ENCODE measurements around the gene DEDD.

DEDD gene

DNA sequence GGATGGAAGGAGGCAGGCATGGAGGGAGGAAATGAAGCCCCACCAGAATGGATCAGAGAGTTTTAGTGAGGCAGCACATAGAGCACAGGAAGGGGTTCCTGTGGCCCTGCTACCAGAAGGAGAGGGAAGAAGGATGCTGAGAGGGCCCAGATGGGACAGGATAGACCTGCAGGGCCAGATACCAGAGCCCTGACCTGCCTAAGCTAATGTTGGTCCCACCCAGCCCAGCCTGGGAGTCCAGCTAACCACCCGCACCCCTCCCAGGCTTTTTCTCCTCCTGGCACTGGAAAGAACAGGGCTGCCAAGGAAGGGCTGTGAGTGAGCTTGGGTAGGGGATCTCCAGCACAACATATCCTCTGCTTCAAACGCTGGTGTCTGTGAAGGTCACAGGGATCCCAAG lies 50.0 kb downstream of the DEDD start:
- no peak overlapping the region for H3K27ac Mint-ChIP-seq
- peaks cover 3% of the 10 kb centered on the region for H3K4me1 Mint-ChIP-seq
- no peak overlapping the region for H3K4me3 Mint-ChIP-seq
- no peaks in the 10 kb centered on the region for H3K9me3 Mint-ChIP-seq
- ATAC-seq, result no peak
- no peak for DNase-seq
- no peaks in the 10 kb centered on the region for H3K27me3 Mint-ChIP-seq

GRCh38 chr1:161081519-161081918 lies 50.9 kb downstream of the DEDD start:
- no peaks in the 10 kb centered on the region for H3K9me3 Mint-ChIP-seq
- peak overlapping the region in 1 of 2 donors; percentile 13 for H3K27ac Mint-ChIP-seq
- no peaks in the 10 kb centered on the region for H3K4me1 Mint-ChIP-seq
- no peak for DNase-seq
- H3K27me3 Mint-ChIP-seq, result no peaks in the 10 kb centered on the region
- no peak overlapping the region for H3K4me3 Mint-ChIP-seq
- ATAC-seq, result no peak

DNA sequence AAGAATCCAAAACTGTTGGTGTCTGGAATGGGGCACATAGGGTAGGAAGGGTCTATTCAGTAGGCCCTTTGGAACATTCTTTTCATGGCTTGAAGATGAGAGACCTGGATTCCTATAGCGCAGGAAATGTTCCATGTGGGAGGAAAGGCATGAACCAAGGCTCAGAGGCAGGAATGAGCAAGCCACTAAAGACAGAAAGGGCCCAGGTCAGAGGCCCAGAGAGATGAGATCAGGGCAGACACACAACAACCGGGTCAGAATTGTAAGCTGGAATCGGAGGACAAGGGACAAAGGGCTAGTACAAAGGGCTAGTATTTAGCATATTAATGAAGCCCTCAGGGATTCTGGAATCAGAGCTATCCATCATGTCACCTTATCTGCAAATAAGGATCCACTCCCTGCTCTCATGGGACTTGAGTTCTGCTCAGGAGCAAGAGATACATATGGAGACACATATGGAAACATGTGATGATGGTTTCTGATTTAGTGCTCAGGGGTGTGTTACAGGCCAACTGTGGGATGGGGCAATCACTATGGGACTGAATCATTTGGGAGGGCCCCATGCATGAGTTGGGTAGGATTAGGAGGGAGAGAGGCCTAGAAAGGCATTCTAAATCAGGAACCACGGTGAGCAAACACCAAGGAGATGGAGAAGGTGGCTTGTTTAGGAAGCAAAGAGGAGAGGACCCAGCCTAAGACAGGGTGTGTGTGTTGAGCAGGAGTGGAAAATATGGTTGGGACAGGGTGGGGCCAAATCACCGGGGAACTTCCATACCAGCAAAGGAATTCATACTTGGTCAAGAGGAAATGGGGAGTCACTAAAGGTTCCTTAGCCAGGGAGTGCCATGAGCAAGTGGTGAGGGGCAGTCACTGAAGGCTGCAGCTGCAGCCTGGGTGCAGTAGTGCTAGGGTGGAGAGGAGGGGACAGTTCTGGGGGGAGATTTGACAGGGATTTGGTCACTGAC lies 51.7 kb downstream of the DEDD start:
- Mint-ChIP-seq H3K4me3 (no peak overlapping the region), H3K4me1 (no peaks in the 10 kb centered on the region), H3K9me3 (no peaks in the 10 kb centered on the region), H3K27ac (peak overlapping the region in 1 of 2 donors; percentile 13), H3K27me3 (no peaks in the 10 kb centered on the region)
- DNase-seq (no peak), ATAC-seq (no peak)

DNA sequence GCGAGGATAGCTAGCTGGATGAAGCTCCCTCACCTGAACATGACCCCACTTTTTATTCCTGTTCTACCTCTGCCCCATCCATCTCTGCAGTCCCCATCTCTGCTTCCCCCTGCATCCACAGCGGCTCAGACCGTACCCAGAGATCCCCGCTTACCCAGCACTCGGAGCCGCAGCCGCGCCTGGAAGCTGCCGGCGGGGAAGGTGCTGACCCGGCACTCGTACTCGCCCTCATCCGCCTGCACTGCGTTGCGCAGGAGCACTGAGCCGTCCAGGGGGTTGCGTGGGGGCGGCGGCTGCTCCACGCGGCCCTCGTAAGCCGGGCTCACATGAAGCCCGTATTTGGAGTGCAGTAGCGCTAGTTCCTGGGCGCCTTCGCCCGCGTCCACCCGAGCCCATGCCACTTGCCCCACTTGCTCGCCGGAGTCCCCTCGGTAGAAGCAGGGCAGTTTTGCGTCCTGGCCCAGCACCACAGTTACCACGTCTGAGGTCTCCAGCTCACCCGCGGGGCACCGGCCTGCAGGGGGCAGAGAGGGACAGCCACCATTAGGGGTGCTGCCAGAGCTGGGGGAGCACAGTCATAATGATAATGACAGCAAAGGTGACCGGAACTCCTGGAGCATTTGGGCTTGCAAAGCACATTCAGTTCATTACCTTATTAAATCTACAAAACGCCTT lies 52.9 kb downstream of the DEDD start:
- Mint-ChIP-seq H3K27me3 (no peaks in the 10 kb centered on the region), H3K4me1 (peaks cover 5% of the 10 kb centered on the region), H3K4me3 (no peak overlapping the region), H3K9me3 (no peaks in the 10 kb centered on the region), H3K27ac (no peak overlapping the region)
- no peak for ATAC-seq
- DNase-seq, result no peak

DNA sequence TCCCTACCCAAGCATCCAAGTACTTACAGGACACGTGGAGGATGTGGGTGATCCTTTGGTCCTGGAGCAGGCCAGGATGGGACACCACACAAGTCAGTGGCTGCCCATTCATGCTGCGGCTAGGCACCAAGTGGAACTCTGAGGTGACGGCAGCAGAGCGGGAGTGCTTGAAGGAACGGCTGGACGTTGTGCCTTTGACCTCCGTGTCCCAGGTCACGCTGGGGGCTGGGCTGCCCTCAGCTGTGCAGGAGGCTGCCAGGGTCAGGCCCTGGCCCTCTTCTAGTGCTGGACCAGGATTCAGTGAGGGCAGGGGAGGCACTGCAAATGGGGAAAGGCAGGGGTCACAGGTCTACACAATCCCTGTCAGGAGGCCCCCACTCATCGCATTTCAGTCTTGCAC lies 55.0 kb downstream of the DEDD start:
- no peak overlapping the region for H3K4me3 Mint-ChIP-seq
- no peak for DNase-seq
- no peak overlapping the region for H3K27ac Mint-ChIP-seq
- H3K27me3 Mint-ChIP-seq, result no peaks in the 10 kb centered on the region
- H3K4me1 Mint-ChIP-seq, result peaks cover 26% of the 10 kb centered on the region
- no peak for ATAC-seq
- no peaks in the 10 kb centered on the region for H3K9me3 Mint-ChIP-seq

DNA sequence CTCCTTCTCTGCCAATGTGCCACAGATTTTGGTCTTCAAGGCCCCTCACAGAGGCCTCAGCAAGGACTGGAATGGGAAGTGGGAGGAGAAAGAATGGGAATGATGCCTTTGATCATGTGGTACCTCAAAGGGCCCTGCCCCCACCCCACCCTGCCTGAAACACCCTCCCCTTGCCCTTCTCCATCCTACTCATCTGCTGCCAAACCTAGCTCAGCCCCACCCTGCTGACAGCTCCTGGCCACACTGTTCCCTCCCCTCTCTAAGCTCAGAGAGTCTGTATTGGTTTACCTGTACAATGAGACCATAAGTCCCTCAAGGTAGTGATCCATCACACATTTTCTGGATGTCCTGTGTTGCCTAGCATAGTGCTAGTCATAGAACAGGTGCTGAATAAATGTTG lies 56.1 kb downstream of the DEDD start:
- Mint-ChIP-seq H3K9me3 (no peaks in the 10 kb centered on the region), H3K4me1 (peaks cover 36% of the 10 kb centered on the region), H3K27me3 (no peaks in the 10 kb centered on the region), H3K4me3 (no peak overlapping the region), H3K27ac (peak overlapping the region in 1 of 2 donors; percentile 80)
- no peak for DNase-seq
- ATAC-seq, result no peak

GRCh38 chr1:161074676-161075368 lies 57.6 kb downstream of the DEDD start:
- DNase-seq (no peak), ATAC-seq (no peak)
- no peak overlapping the region for H3K27ac Mint-ChIP-seq
- H3K27me3 Mint-ChIP-seq, result no peaks in the 10 kb centered on the region
- H3K4me1 Mint-ChIP-seq, result peaks cover 52% of the 10 kb centered on the region
- no peaks in the 10 kb centered on the region for H3K9me3 Mint-ChIP-seq
- H3K4me3 Mint-ChIP-seq, result no peak overlapping the region

DNA sequence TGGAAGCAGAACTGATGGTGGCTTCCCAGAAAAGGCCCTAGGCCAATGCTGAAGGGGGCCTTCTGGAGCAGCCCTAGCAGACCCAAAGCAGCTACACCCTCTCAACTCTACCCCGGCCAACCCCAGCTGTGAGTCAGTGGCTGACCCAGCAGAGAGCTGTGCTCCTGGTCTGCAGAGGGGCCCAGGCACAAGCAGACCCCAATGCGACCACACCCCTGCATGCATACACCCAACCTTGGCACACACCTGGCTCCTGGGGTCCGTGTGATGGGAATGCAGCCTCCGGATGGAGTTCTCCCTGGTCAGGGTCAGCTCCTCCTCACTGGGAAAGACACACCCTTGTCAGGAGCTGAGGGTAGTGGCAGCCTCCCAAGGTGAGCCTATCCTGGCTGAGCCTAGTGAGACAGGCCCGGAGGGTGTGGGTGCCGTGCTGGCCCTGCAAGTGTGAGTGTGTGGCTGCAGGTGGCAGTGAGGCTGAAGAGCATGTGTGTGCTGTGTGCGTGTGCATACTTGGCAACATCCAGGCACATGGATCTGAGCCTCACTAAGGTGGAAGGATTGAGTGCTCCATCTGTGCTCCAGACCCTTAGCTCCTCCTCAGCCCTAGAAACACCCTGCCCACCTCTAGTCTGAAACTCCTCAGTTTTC lies 58.9 kb downstream of the DEDD start:
- H3K27ac Mint-ChIP-seq, result peak overlapping the region in 1 of 2 donors; percentile 83
- DNase-seq, result no peak
- H3K9me3 Mint-ChIP-seq, result no peaks in the 10 kb centered on the region
- peaks cover 53% of the 10 kb centered on the region for H3K4me1 Mint-ChIP-seq
- no peak overlapping the region for H3K4me3 Mint-ChIP-seq
- ATAC-seq, result no peak
- no peaks in the 10 kb centered on the region for H3K27me3 Mint-ChIP-seq

- H3K4me1 Mint-ChIP-seq, result peaks cover 55% of the 10 kb centered on the region
- H3K4me3 Mint-ChIP-seq, result no peak overlapping the region
These were observed 59.6 kb downstream of the DEDD start for GRCh38 chr1:161072751-161073449.

GRCh38 chr1:161071886-161072371 lies 60.5 kb downstream of the DEDD start:
- no peak overlapping the region for H3K4me3 Mint-ChIP-seq
- no peak for ATAC-seq
- no peak overlapping the region for H3K27ac Mint-ChIP-seq
- H3K9me3 Mint-ChIP-seq, result no peaks in the 10 kb centered on the region
- peak; percentile 41 to 49 for DNase-seq
- peaks cover 65% of the 10 kb centered on the region for H3K4me1 Mint-ChIP-seq
- H3K27me3 Mint-ChIP-seq, result no peaks in the 10 kb centered on the region

More at GRCh38 chr1:161072751-161073449, 59.6 kb downstream of the DEDD start:
- H3K9me3 Mint-ChIP-seq, result no peaks in the 10 kb centered on the region
- H3K27me3 Mint-ChIP-seq, result no peaks in the 10 kb centered on the region
- ATAC-seq (no peak), DNase-seq (no peak)
- peak overlapping the region in 1 of 2 donors; percentile 83 for H3K27ac Mint-ChIP-seq
